H9 (cell line): ENCODE measurements around the gene ACOT7. TPM values are rescaled to one million over a fixed set of nuclear protein-coding genes. Genes with fewer than 3 reads are reported as not detected.
A peak's percentile ranks its signal among the peaks of the same experiment; 100 is the strongest.

Experiments used
- DNase-seq: peaks from one replicate; pipeline ENCODE4 v3.0.0-alpha.2; 2017
- H2AFZ ChIP-seq: one replicate; pipeline ENCODE4 v1.6.1; 2013; ENCODE audit warnings: mild to moderate bottlenecking, low read length, control low read depth, moderate library complexity
- H2AK5ac ChIP-seq: 2 replicates; pipeline ENCODE4 v1.6.1; 2013; ENCODE audit warnings: low read length, control low read depth, mixed read lengths; ENCODE audit not compliant: insufficient read length
- H2BK120ac ChIP-seq: one replicate; pipeline ENCODE4 v1.6.1; 2013; ENCODE audit warnings: low read depth, mild to moderate bottlenecking, low read length, control low read depth, inconsistent platforms; ENCODE audit not compliant: poor library complexity, severe bottlenecking
- H2BK12ac ChIP-seq: 2 replicates; pipeline ENCODE4 v1.6.1; 2013; ENCODE audit warnings: low read length, control low read depth, mixed read lengths, low read depth; ENCODE audit not compliant: insufficient read length
- H2BK15ac ChIP-seq: 2 replicates; pipeline ENCODE4 v1.6.1; 2013; ENCODE audit warnings: low read depth, low read length, control low read depth
- H2BK20ac ChIP-seq: one replicate; pipeline ENCODE4 v1.6.1; 2013; ENCODE audit warnings: low read depth, mild to moderate bottlenecking, low read length, control low read depth, inconsistent platforms; ENCODE audit not compliant: poor library complexity, severe bottlenecking
- H2BK5ac ChIP-seq: 2 replicates; pipeline ENCODE4 v1.6.1; 2013; ENCODE audit warnings: low read length, control low read depth, mixed read lengths; ENCODE audit not compliant: insufficient read length
- H3K14ac ChIP-seq: 2 replicates; pipeline ENCODE4 v1.6.1; 2013; ENCODE audit warnings: low read length, control low read depth; ENCODE audit not compliant: insufficient read depth
- H3K18ac ChIP-seq: 2 replicates; pipeline ENCODE4 v1.6.1; 2013; ENCODE audit warnings: low read depth, mild to moderate bottlenecking, mixed read lengths, low read length, control low read depth; ENCODE audit not compliant: insufficient read length
- H3K23ac ChIP-seq: 2 replicates; pipeline ENCODE4 v1.6.1; 2013; ENCODE audit warnings: low read length, control low read depth, mixed read lengths, low read depth; ENCODE audit not compliant: insufficient read length
- H3K23me2 ChIP-seq: 2 replicates; pipeline ENCODE4 v1.6.1; 2013; ENCODE audit warnings: low read depth, mild to moderate bottlenecking, mixed read lengths, low read length, control low read depth; ENCODE audit not compliant: insufficient read length, poor library complexity, severe bottlenecking
- H3K27ac ChIP-seq: 2 replicates; pipeline ENCODE4 v1.5.1; 2013; ENCODE audit warnings: low read length, control low read depth, mixed read lengths, low read depth; ENCODE audit not compliant: insufficient read length
- H3K27me3 ChIP-seq: 2 replicates; pipeline ENCODE4 v1.6.1; 2013; ENCODE audit warnings: low read length, control low read depth, inconsistent platforms; ENCODE audit not compliant: insufficient read depth
- H3K4ac ChIP-seq: 2 replicates; pipeline ENCODE4 v1.6.1; 2013; ENCODE audit warnings: low read depth, mild to moderate bottlenecking, control low read depth, inconsistent platforms, low read length, moderate library complexity
- H3K4me1 ChIP-seq: 2 replicates; pipeline ENCODE4 v1.6.1; 2013; ENCODE audit warnings: low read length, control low read depth, inconsistent platforms; ENCODE audit not compliant: insufficient read depth
- H3K4me2 ChIP-seq: 2 replicates; pipeline ENCODE4 v1.6.1; 2013; ENCODE audit warnings: low read length, control low read depth, mixed read lengths; ENCODE audit not compliant: insufficient read length, insufficient read depth
- H3K56ac ChIP-seq: 2 replicates; pipeline ENCODE4 v1.6.1; 2013; ENCODE audit warnings: low read depth, mild to moderate bottlenecking, mixed read lengths, low read length, control low read depth; ENCODE audit not compliant: insufficient read length
- H3K79me1 ChIP-seq: 2 replicates; pipeline ENCODE4 v1.6.1; 2013; ENCODE audit warnings: low read depth, mild to moderate bottlenecking, moderate library complexity, low read length, control low read depth, inconsistent platforms; ENCODE audit not compliant: insufficient read depth, poor library complexity, severe bottlenecking
- H3K79me2 ChIP-seq: 2 replicates; pipeline ENCODE4 v1.6.1; 2013; ENCODE audit warnings: low read length, control low read depth, inconsistent platforms; ENCODE audit not compliant: insufficient read depth
- H3K9ac ChIP-seq: 2 replicates; pipeline ENCODE4 v1.6.1; 2013; ENCODE audit warnings: low read length, control low read depth, mixed read lengths; ENCODE audit not compliant: insufficient read length; ENCODE audit errors: extremely low read depth
- H3K9me3 ChIP-seq: one replicate; pipeline ENCODE4 v1.6.1; 2013; ENCODE audit warnings: low read depth, low read length, inconsistent platforms; ENCODE audit not compliant: control insufficient read depth
- H3T11ph ChIP-seq: one replicate; pipeline ENCODE4 v1.6.1; 2013; ENCODE audit warnings: mild to moderate bottlenecking, low read length, control low read depth, inconsistent platforms
- H4K20me1 ChIP-seq: one replicate; pipeline ENCODE4 v1.6.1; 2013; ENCODE audit not compliant: control insufficient read depth, insufficient read length, insufficient read depth
- H4K5ac ChIP-seq: 2 replicates; pipeline ENCODE4 v1.6.1; 2013; ENCODE audit warnings: low read depth, mild to moderate bottlenecking, mixed read lengths, low read length, control low read depth; ENCODE audit not compliant: insufficient read length
- H4K8ac ChIP-seq: replicated peaks from 2 replicates; pipeline ENCODE4 v1.6.1; 2013; ENCODE audit warnings: low read length, control low read depth, mixed read lengths, low read depth; ENCODE audit not compliant: insufficient read length
- H4K91ac ChIP-seq: 2 replicates; pipeline ENCODE4 v1.6.1; 2013; ENCODE audit warnings: low read depth, mild to moderate bottlenecking, moderate library complexity, mixed read lengths, low read length, control low read depth; ENCODE audit not compliant: insufficient read length
- H3K27ac Mint-ChIP-seq, 3 experiments: 2 replicates in 2 of 3; 3 replicates in 1 of 3; pipeline ENCODE4 v1.8.0; 2020 to 2021; ENCODE audit warnings: mixed read lengths in 3 of 3, mild to moderate bottlenecking in 1 of 3, moderate library complexity in 1 of 3
- H3K27me3 Mint-ChIP-seq: 2 replicates; pipeline ENCODE4 v1.8.0; 2021; ENCODE audit warnings: low read depth, mild to moderate bottlenecking, moderate library complexity, mixed read lengths
- H3K36me3 Mint-ChIP-seq, 3 experiments: 2 replicates in 2 of 3; 3 replicates in 1 of 3; pipeline ENCODE4 v1.8.0; 2020 to 2021; ENCODE audit warnings: low read depth in 3 of 3, mixed read lengths in 3 of 3; ENCODE audit not compliant: insufficient read depth in 1 of 3
- H3K4me1 Mint-ChIP-seq, 2 experiments: 2 replicates each; pipeline ENCODE4 v1.8.0; 2020; ENCODE audit warnings: mixed read lengths in 2 of 2
- H3K4me3 Mint-ChIP-seq, 2 experiments: 2 replicates in 1 of 2; 3 replicates in 1 of 2; pipeline ENCODE4 v1.8.0; 2020 to 2021; ENCODE audit warnings: mild to moderate bottlenecking in 2 of 2, mixed read lengths in 2 of 2, moderate library complexity in 1 of 2
- H3K9me3 Mint-ChIP-seq, 2 experiments: 2 replicates in 1 of 2; 3 replicates in 1 of 2; pipeline ENCODE4 v1.8.0; 2020; ENCODE audit warnings: mild to moderate bottlenecking in 2 of 2, mixed read lengths in 2 of 2, moderate library complexity in 1 of 2
- CTCF ChIP-seq: fragments of 200-600 bp; sonication (generic); conservative IDR thresholded peaks from 3 replicates; pipeline ENCODE4 v1.8.0; 2021; ENCODE audit warnings: antibody characterized with exemption, mild to moderate bottlenecking
- WGBS: extraction: QIAGEN DNeasy Blood & Tissue Kit; methylation state at CpG from one replicate; pipeline ENCODE4 v1.1.7; 2013; ENCODE audit warnings: missing lambda C conversion rate, low lambda C conversion rate, mixed read lengths; ENCODE audit not compliant: insufficient read length; ENCODE audit errors: extremely low coverage; 5-methylcytosine and 5-hydroxymethylcytosine counted together
- total RNA-seq: library from RNA; stranded (reverse); gene quantifications from 2 replicates; pipeline ENCODE4 v1.2.1, GENCODE V29; 2021

ACOT7 gene
- total RNA-seq, 1 experiment from 2014 or later = 87.4 TPM

- H3K27me3 ChIP-seq = no peaks in the 10 kb centered on the region
- H3K56ac ChIP-seq = no peak overlapping the region
- Mint-ChIP-seq H3K27ac (peak overlapping the region in 1 of 3 experiments; percentile 81; a peak in 2 of 7 replicates), H3K4me3 (no peak overlapping the region), H3K36me3 (peaks cover 30 to 54% (median 36%) of the 10 kb centered on the region in 3 experiments; a peak in 6 of 7 replicates), H3K27me3 (peaks cover 2% of the 10 kb centered on the region), H3K4me1 (peaks cover 2 to 6% of the 10 kb centered on the region in 2 experiments; a peak in 2 of 4 replicates), H3K9me3 (no peaks in the 10 kb centered on the region)
- no peak overlapping the region for H3K27ac ChIP-seq
- no peak overlapping the region for H3K4me2 ChIP-seq
- H2AFZ ChIP-seq = no peak overlapping the region
- no peak overlapping the region for H2BK5ac ChIP-seq
- H3K23me2 ChIP-seq = no peaks in the 10 kb centered on the region
- DNase-seq = no peak
- no peak overlapping the region for H3T11ph ChIP-seq
- no CpG with 5 or more reads among the region's 12 CpGs for WGBS
- H3K14ac ChIP-seq = no peak overlapping the region
- H2BK20ac ChIP-seq = no peak overlapping the region
- H3K18ac ChIP-seq = no peak overlapping the region
- H3K9me3 ChIP-seq = no peaks in the 10 kb centered on the region
- no peak overlapping the region for H3K9ac ChIP-seq
- H2BK120ac ChIP-seq = no peak overlapping the region
- H3K79me2 ChIP-seq = no peaks in the 10 kb centered on the region
- H4K8ac ChIP-seq = no peak overlapping the region
- H2AK5ac ChIP-seq = no peak overlapping the region
- no peak overlapping the region for H3K4ac ChIP-seq
- TF ChIP-seq CTCF = no peak
- no peak overlapping the region for H4K5ac ChIP-seq
- H4K91ac ChIP-seq = no peak overlapping the region
- H3K4me1 ChIP-seq = no peaks in the 10 kb centered on the region
- H3K79me1 ChIP-seq = peaks cover 3% of the 10 kb centered on the region
- H2BK15ac ChIP-seq = no peak overlapping the region
- no peaks in the 10 kb centered on the region for H4K20me1 ChIP-seq
- H2BK12ac ChIP-seq = no peak overlapping the region
- H3K23ac ChIP-seq = no peak overlapping the region
These were observed 172.3 kb downstream of the ACOT7 start for GRCh38 chr1:6221210-6221784.
